Stimulated activated CD4-positive, alpha-beta T cell treated with anti-CD3 and anti-CD28 coated beads, Interleukin-15, amount 100 ng/mL, for 48 hours (primary cell): ENCODE measurements around the gene ATP5F1E.
A peak's percentile ranks its signal among the peaks of the same experiment; 100 is the strongest.

Experiments used
- DNase-seq, 2 donors: peaks; one replicate each; pipeline ENCODE4 v3.0.0-alpha.2; 2020; ENCODE audit warnings: low read depth in 2 of 2

ATP5F1E gene

GRCh38 chr20:59032023-59032712 lies at the start of gene ATP5F1E:
ATP5F1E (minus strand) TSS chr20:59032335; CDS start chr20:59032251, 84 bp downstream.
- DNase-seq = peak; percentile 90 to 94

DNA sequence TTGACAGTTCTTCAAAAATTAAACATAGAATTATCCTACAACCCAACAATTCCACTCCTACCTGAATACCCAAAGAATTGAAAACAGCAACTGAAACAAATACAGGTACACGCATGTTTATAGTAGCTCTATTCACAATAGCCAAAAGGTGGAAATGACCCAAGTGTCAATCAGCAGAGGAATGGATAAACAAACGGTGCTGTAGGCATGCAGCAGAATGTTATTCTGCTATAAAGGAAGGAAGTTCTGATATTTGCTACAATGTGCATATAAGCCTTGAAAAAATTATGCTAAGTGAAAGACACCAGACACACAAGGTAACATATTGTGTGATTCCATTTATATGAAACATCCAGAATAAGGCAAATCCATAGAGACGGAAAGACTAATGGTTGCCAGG lies 48.9 kb upstream of the ATP5F1E start:
- no peak for DNase-seq

GRCh38 chr20:59078231-59078630 lies 46.1 kb upstream of the ATP5F1E start:
- DNase-seq = no peak

DNA sequence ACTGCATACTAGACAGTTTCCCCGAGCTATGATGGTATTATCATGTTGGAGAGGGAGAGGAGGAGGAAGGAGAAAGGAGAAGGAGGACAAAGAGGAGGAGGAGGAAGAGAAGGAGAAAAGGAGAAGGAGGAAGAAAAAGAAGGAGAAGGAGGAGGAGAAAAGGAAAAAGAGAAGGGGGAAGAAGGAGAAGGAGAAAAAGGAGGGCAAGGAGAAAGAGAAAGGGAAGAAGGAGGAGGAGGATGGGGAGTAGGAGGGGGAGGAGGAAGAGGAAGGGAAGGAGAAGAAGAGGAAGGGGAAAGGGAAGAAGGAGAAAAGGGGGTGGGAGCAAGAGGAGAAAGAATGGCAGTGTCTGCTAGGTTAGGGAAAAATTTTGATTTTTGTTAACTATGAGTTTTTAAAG lies 45.6 kb upstream of the ATP5F1E start:
- DNase-seq = no peak

GRCh38 chr20:59075934-59076508 lies 43.9 kb upstream of the ATP5F1E start:
- DNase-seq = no peak

GRCh38 chr20:59074456-59074855 lies 42.3 kb upstream of the ATP5F1E start:
- no peak for DNase-seq

DNA sequence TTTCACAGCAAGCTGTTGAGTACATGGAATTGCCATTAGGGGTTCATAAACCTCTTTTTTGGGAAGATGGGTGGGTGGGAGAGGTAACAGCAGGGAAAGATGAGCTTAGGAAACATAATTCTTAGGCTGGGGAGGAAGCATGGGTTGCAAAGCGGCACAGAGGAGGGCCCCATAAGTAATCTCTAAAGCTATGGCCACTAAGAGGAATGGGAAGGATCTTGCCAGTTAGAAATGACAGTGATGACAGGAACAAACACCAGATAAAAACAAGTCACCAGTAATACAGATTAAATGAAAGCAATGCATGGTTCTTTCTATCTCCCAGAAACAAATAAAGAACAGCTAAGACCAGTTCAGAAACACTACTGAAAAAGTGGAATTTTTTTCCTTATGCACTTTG lies 41.4 kb upstream of the ATP5F1E start:
- DNase-seq = no peak

- no peak for DNase-seq
These were observed 39.1 kb upstream of the ATP5F1E start for GRCh38 chr20:59071216-59071615.

DNA sequence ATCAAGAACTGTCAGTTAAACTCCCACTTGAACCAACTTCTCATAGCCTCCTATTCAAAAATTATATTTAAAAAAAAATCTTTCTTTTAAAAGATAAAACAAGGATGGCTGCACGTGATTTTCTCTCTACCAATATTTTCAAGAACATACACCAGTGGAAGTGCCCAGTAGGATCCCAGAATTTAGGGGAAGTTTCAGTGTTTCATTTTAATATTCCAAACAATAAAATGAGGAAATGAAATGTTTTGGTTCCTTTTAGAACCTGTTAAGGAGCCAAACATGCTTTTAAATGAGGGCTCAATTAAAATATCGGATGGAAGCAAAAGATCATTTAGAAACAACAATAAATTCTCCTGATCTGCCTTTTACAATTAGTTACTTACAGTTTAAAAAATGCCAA lies 36.9 kb upstream of the ATP5F1E start:
- DNase-seq = no peak

DNA sequence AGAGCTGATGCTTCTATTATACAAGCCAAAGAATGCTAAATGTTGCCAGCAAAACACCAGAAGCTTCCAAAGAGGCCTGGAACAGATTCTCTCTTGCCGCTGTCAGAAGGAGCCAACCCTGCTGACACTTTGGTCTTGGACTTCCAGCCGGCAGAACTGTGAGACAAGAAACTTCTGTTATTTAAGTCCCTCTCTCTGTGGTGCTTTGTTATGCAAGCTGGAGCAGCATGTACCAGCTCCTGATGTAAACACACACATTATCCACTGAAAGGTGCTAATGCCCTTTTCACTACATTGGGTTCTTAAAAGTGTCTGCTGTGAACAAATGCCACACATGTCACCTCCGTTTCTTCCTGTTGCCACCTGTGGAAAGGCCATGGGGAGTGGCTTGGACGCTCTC lies 36.4 kb upstream of the ATP5F1E start:
- DNase-seq = no peak

DNA sequence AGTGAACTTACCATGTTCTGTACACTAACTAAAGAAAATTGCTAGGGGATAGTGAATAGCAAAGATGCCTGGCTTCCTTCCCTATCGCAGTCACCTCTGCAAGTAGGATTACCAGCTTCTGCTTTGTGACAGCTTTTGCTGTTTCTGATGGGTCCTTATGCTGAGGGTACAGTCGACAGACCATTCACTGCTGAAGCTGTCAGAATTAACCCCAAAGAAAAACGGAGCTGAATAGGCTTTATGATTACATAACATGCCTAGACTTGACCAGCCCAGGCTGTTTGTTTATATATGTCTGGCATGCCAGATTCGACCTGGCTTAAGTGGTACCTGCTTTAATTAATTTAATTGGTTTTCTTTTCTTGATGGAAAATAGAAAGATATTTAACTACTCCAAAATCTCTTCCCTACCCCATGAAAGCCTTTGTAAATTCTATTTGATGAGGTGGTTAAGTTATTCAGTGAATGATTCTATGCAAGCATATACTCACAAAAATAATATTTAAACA lies 32.1 kb upstream of the ATP5F1E start:
- DNase-seq = no peak

DNA sequence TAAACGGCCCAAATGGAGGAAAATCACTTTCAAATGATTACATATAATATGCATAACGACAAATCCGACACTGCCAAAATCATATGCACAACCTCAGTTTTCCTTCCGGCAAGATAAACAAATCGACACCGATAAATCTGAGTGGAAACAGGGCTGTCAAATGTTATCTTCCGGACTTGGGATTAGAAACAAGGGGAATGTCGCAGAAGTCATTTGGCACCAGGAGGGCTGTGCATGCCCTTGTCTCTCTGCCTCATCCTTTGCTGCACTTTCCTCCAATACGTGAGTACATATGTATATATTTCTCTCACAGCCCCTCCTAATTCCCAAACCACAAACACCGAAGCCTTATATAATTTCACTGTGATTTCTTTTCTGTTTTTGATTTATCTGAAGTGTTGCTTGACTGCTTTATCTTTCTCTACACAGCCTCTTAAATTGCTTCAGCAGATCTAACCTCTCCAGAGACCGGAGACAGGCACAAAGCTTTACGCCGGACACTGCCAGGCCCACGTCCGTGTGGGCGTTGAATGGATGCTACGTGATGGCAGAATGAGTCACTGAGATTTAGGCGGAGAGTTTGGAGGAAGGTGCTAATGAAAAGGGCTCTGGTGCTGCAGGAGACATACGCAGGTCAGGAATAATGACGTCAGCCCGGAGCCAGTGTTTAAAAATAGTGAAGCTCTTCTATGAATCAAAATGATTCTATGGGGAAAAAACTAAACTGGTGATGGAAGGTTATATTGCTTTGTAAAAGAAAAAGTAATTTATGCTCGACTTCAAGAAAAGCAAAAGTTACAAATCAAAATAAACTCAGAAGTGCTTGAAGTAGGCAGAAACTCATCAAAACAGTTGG lies 31.5 kb upstream of the ATP5F1E start:
- no peak for DNase-seq

DNA sequence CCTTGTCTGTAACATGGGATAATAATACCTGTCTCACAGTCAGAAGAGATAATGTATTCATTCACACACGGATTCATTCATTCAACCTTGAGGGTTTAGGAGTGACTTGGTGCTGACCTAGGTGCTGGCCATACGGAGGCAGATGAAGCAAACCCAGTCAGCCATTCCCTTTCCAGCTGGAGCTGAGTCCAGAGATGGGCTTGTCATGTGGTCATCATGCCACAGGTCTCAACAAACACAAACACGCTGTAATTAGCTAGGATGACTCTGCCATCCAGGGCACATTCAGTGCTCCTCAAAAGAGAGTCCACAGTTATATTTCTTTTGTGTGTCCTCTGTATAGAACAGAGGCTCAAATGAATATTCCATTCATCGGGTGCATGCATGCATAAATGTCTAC lies 29.9 kb upstream of the ATP5F1E start:
- no peak for DNase-seq

DNA sequence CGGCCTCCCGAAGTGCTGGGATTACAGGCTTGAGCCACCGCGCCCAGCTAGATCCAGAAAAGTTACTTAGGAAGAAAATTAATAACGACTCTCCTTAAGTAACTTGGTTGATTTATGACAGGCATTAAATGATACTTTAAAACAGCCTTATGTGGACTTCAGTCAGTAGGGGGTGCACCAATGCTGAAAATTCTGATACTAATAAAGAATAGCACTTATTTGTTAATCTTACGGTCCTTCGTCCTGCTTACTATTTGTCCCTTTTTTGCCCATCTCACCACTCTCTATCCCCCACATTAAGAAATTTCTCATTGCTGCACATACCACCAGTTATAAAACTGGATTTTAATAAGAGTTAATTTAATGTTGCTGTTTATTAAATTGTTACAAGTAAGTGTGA lies 23.2 kb upstream of the ATP5F1E start:
- no peak for DNase-seq

DNA sequence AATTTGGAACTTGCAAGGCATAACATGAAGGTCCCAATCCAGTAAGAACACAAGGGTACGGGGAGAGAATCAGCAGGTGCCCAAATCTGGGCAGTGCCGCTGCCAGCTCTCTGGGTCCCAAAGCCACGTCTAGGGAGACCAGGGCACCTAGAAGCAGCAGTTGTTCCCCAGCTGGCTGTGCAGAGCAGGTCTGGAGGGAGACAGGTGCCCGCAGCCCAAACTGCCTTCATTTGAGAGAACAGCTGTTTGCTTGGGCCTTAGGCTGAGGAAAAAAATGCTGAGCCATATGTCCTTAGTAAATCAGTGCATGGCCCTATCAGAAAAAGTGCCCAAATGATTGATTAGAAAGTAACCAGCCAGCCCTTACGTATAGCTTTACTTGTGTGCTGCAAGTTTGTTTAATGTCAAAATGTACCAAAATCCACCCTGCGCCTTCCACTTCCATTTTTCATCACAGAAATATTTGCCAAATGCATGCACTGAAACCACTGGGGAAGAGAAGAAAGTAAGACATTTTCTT lies 19.6 kb upstream of the ATP5F1E start:
- no peak for DNase-seq

- DNase-seq = no peak
These were observed 18.3 kb upstream of the ATP5F1E start for GRCh38 chr20:59050437-59050836.

DNA sequence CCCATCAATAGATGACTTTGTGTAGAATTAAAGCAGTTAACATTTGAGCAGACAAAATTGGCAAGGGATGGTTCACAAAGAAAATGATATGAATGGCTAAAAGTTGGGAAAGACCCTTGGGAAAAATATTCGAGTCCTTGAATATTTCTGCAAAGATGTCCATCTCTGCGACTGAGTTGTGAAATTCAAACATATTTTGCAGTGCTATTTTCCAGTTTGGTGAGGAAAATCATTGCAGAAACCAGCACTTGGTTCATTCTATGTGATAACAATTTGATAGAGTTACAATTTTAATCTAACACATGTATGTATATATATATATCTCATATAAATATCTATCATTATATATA lies 16.5 kb upstream of the ATP5F1E start:
- DNase-seq = no peak

DNA sequence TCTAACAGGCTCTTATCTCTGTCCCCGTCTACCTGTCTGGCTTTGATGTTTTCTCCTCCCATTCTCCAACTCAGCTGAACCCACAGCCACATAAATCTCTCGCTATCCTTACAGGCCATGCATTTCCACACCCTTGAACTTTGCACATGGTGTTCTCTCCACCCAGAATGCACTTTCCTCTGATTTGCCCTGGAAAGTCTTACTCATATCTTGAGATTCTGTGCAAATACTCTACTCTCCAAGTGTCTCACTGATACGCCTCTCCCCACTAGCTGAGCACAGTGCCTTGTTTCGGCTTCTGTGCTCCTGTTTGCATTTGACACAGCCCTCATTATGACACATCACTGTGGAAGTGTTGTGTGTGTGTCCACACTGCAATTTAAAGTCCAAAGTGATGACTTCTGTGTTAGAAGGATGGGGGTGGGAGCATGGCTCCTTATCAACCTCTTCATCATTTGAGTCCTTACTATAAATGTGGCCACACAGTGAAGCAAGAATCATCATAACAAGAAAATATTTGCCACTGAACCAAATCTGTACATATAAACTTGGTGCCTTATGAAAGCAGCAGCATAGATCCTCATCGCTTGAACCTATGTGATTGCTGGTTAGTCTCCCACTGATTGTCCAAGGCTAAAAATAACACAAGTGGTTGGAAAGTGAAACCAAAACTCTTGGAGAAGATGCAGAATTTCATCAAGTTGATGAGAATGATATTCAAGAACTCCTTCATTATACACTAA lies 16.0 kb upstream of the ATP5F1E start:
- DNase-seq = peak in 1 of 2 donors; percentile 27

GRCh38 chr20:59046862-59047261 lies 14.7 kb upstream of the ATP5F1E start:
- DNase-seq = no peak

DNA sequence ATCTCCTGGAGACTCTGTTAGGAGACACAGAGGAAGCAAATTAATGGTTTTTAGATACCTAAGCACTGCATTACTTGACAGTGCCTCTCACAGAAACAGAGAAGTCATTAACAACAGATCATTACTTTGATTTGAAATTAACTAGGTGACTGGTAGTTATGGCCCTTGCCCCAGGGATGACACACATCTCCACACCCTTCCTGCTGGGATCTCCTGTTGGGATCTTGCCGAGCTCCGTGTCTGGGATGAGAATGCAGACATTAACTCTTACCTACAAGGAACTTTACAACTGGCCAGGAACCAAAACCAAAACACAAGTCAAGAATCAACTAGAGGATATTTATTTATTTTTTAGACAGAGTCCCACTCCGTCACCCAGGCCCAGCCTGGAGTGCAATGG lies 12.7 kb upstream of the ATP5F1E start:
- no peak for DNase-seq

DNA sequence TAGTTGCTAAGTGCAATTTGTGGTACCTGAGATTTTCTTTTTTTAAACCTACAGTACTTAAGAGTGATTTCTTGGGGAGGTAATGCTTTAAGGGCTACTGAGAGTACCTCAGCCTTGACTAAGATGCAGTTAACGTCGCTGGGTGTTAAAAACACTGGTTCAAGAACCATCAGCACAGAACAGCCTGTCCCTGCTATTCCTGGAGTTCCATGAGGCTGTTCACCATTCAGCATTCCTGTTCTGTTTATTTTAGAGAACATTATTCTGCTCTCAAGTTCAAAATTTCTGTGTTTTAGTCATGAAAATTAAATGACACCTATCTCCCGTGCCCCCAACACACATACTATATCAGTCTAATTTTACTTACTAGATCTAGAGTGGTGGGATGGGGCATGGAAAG lies 12.2 kb upstream of the ATP5F1E start:
- no peak for DNase-seq

DNA sequence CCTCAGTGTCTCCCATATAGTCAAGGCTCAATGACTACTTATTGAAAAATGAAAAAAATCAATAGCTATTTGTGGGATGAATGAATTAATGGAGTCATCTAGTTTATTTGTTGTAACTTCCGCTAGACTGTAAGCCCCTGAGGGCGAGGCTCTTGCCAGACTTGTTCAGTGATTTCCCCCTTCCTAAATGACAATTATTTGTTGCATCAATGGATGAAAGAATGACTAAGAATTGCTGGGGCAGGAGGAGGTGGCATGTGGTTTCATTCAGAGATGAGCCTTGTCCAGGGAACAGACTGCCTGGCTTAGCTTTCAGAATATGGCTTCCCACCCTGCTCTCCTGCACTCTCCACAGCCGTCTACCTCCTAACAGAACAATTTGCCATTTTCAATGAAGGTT lies 11.6 kb upstream of the ATP5F1E start:
- no peak for DNase-seq
